PC-3 (cell line): Measurements from ENCODE around the gene CACNA1C.

Experiments used
- CTCF ChIP-seq: fragments of 300-600 bp; sonication (generic); conservative IDR thresholded peaks from 2 replicates; pipeline ENCODE4 v1.5.1; 2017; ENCODE audit warnings: antibody characterized with exemption, low read depth, mild to moderate bottlenecking, low read length
- EZH2 ChIP-seq: fragments of 300-600 bp; sonication (generic); IDR thresholded peaks from one replicate; pipeline ENCODE4 v1.6.1; 2017; ENCODE audit warnings: antibody characterized with exemption, mild to moderate bottlenecking, low read length; ENCODE audit not compliant: unreplicated experiment
- EZH2phosphoT487 ChIP-seq: fragments of 300-600 bp; sonication (generic); IDR thresholded peaks from 2 replicates; pipeline ENCODE4 v1.6.1; 2018; ENCODE audit warnings: mild to moderate bottlenecking, antibody characterized with exemption, low read length, borderline replicate concordance

- TF ChIP-seq CTCF, result no peak
- no peak for TF ChIP-seq EZH2
- no peak for TF ChIP-seq EZH2phosphoT487
Measured at GRCh38 chr12:2733493-2734355, 680.9 kb downstream of the CACNA1C start.
